GM19193 (cell line): ENCODE measurements around the gene KLF13.

Experiments used
- POLR2A ChIP-seq: IDR thresholded peaks from 4 replicates; pipeline ENCODE4 v1.6.1; 2011; ENCODE audit not compliant: insufficient read depth, insufficient read length; ENCODE audit errors: extremely low read depth

Gene KLF13

DNA sequence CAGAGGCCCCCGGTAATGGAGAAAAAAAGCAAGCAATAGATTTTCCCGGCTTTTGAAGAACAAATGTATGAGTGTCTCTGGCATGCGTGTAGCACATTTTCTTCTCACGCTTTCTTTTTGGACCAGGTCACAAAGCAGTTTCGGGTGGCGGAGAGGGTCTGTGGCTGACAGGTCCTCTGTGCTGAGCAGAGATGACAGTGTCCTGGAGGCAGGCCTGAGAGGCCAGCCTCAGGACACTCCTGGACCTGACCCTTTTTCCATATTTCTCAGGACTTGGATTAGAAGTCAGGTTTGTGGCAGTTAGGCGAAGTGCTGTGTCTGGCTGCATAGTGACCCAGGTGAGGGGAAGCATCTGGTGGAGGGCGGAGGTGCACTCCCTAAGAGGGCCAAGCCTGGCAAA, 52.9 kb downstream of the KLF13 start:
- no peak for TF ChIP-seq POLR2A

DNA sequence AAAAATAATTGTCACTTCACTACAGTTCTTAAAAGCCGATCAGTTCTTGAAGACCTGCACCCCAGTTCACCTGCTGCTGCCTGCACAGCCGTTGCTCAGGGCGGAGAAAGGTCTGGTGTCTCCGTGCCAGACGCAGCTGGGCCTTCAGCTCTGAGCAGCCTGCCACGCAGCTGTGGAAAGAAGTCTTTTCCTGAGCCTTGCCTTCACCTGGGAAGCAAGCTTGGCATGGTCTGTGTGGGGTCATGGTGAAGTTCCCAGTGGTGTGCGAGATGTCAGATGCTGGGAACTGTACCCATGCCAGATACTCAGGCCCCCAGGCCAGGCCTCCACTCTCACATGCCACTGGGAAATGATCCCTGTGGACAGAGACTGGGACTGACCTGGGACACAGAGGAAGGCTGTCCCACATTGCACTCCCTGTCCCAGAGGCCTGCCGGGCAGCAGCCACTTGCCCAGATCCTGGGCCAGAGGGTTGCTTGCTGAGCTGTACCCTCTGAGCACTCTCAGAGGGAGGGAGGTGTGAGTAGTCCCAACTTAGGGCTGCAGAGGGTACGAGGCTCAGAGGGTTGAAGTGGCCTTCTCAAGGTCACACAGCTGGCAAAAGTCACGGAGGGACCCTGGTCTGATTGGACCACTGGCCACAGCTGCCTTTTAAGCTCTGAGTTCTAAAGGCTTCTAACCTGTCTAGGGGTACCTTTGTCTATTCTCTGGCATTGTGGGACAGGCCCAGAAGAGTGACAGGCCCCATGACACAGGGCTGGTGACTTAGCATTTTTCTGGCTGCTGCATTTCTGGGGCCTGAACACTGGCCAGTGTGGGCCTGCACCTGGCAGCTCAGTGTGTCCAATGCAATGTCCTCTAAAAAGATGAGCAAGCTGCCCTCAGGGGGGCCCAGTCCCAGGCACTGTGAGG, 55.4 kb downstream of the KLF13 start:
- TF ChIP-seq POLR2A: no peak

DNA sequence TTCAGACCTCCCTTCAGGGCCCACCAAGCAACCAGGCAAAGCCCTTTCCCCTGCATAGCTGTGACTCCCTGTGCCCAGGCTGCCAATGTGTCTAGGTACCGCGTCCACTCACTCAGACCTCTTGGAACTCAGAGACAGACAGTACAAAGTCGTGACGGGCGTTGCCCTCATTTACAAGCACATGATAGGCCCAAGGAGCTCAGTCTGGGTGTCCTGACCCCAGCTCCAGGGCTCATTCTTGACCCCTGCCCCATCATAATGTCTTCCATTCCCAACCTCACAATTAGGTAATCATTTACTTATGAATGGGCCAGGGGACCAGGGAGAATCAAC, 56.0 kb downstream of the KLF13 start:
- no peak for TF ChIP-seq POLR2A

GRCh38 chr15:31383139-31383538, 56.5 kb downstream of the KLF13 start:
- no peak for TF ChIP-seq POLR2A

DNA sequence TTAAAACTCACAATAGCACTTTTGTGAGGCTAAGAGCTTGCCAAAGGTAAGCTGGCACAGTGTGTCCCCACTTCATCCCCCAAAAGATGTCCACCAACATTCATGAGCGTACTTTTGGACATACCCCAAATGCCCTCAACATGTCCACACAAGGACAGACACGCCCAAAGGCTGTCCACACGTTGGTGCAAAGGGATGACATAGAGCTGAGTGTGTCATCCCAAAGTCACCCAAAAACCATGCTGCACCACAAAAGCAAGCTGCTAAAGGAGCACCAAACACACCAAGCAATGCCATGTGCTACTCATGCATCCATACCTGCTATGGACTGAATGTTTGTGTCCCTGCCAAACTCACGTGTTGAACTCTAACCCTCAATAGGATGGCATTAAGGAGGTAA, 57.9 kb downstream of the KLF13 start:
- TF ChIP-seq POLR2A: no peak

GRCh38 chr15:31385736-31386135, 59.1 kb downstream of the KLF13 start:
- no peak for TF ChIP-seq POLR2A

DNA sequence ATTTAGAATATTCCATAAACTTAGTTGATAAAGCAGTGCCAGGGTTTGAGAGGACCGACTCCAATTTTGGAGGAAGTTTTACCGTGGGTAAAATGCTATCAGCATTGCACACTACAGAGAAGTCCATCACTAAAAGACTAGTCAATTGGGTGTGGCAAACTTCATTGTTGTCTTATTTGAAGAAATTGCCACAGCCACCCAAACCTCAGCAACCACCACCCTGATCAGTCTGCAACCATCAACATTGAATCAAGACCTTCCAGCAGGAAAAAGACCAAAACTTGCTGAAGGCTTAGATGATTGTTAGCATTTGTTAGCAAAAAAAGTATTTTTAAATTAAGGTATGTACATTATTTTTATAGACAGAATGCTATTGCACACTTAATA, 60.5 kb downstream of the KLF13 start:
- TF ChIP-seq POLR2A: no peak

- TF ChIP-seq POLR2A: no peak
Observed at GRCh38 chr15:31387479-31388118, 61.0 kb downstream of the KLF13 start.

DNA sequence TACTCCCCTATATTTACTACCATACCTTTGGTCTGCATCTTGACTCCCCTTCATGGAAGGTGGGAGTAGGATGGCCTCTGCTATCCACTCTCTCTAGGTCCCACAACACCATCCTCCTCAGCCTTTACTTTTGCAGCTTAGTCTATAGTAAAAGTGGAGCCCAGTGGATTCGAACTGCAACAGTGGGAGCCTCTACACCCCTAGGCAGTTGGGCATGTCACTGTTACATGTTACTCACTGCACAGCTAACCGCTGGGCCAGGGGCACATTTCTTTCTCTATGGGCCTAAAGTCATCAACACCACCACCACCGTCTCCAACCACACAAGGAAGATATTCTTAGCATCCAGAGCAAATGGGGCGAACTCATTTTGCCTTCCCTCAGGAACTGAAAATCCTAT, 62.9 kb downstream of the KLF13 start:
- no peak for TF ChIP-seq POLR2A

DNA sequence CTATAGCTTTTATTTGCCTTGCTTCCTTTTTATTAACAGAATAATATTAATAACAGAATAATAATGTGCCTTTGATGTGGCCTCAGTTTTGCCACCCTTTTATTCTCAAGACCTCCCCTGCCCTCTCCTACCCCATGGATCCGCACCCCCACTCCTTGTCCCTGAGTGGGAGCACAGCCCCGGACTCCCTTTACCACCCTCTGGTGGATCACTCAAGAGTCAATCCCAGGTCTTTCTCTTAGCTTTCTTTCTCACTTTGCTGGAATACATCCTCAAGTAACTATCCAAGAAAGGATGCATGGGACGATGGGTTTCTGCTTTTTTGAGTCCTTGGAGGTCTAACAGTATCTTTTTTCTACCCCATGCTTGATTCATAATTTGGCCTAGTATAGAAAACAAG, 63.4 kb downstream of the KLF13 start:
- no peak for TF ChIP-seq POLR2A

DNA sequence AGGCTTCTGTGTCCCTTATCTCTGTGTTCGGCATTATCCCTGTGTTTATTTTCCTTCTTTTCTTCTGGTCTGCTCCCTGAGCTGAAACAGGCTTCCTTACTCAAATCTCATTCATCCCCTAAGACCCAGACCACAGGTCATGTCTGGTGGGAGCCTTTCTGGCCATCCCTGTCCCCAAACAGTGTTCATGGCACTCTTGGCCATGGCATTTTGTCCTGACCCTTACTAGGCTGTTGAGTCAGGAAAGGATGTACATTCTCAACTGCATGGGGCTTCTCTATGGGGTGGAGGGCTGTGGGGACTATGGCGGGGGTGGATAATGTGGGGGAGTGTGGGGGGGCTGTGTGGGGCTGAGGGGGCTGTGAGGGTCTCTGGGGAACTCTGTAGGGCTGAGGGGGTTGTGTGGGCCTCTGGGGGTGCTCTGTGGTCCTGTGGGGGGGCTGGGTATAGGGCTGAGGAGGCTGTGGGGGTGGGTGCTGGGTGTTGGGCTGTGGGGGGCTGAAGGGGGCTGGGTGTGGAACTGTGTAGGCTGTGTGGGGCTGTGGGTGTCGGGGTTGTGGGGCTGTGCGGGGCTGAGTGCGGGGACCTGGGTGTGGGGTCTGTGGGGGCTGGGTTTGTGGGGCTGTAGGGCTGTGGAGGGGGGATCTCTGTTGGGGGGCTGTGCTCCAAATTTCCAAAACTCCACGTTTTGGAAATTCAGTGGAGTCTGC, 64.3 kb downstream of the KLF13 start:
- no peak for TF ChIP-seq POLR2A

DNA sequence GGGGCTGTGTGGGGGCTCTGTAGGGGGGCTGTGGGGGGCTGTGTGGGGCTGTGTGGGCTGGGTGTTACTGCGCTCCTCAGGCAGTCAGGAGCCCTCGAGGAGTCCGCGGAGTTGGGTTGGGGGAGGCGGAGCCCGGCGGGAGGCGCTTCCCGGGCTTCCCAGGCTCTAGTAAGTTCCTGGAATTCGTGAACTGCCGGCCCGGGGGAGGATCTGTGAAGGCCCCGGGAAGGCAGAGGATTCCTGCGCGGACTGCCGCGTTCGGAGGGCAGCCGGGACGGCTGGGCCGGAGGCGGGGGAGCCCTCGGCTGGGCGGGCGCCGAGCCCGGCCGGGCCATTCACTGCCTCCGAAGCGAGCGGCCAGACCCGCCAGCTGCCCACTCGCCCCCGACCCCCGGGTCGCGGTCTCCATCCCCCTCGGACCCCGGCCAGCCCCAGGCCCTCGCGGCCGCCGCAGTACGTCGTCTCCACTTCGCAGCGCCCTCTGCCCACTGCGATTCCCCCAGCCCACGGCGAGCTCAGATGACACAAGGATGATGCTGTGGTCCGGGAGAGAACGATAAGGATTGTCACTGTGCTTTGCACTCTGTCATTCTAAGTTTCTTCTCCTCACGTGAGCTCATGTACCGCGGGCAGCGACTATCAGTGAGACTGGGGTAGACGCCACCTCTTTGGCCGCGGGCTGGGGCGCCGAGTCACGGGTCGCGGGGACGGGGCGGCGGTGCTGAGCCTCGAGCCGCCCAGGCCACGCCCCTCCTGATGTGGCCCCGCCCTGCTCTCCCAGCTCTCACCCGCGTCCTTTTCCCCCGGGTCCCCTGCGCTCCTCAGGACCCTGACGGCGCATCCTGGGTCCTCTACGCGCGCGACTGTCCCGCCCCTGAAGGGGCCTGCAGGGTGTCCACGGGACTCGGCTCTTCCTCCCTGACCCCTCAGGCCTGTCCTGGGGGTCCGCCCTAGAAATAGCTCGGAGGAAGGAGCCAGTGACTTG, 65.3 kb downstream of the KLF13 start:
- TF ChIP-seq POLR2A: no peak

DNA sequence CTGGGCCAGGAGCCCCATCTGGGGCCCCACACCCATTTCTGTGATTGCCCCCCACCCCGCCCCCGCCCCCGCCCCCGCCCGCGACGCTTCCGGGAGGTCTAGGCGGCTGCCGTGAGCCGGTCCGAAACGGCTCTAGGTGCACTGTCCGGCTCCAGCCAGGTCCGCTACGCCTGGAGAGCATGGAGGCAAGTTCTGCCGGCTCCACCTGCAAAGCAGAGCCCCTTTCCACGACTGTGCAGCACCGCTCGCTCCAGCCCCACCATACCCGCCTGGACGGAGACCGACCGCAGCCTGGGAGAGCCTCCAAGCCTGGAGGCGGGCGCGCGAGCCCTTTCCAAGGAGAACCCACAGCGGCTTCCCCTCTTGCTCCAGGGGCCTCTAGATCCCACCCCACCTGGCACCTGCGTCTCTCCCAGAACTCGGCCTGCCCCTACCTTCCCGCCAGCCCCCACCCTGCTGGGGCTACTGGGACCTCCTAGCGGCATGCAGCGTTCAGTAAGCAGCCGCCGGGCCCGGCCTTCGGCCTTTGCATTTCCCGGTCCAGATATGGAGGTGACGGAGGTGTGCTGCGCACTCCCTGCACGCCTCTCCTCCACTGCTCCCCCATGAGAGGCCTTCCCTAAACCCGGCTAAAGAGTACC, 66.2 kb downstream of the KLF13 start:
- TF ChIP-seq POLR2A: no peak

DNA sequence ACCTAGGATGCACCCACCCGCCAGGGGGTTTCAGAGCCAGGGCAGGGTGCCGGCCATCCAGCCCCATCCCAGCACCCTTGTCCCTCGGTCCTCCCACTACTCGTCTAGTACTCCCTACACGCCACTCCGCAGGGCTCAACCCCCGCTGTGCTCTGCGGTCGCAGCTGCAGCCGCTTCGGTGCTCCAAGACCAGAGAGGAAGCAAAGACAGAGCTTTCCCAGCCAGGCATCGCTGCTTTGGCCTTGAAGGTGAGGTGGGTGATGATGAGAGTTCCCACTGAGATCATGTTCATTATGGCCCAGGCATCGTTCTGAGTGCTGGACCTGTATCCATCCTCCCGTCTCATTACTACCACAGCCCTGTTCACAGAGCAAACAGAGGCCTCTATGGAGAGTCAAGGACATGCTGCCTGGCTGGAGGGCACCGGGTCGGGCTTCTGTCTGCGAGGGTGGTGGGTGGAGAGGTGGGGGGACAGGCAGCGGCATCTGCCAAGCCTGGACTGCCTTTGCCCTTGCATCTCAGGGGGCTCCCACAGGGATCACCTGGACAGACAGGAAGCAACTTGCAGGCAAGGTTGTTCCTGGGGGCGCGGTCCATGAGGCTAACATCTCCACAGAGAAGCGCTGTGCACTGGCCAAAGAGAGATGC, 66.9 kb downstream of the KLF13 start:
- TF ChIP-seq POLR2A: no peak

DNA sequence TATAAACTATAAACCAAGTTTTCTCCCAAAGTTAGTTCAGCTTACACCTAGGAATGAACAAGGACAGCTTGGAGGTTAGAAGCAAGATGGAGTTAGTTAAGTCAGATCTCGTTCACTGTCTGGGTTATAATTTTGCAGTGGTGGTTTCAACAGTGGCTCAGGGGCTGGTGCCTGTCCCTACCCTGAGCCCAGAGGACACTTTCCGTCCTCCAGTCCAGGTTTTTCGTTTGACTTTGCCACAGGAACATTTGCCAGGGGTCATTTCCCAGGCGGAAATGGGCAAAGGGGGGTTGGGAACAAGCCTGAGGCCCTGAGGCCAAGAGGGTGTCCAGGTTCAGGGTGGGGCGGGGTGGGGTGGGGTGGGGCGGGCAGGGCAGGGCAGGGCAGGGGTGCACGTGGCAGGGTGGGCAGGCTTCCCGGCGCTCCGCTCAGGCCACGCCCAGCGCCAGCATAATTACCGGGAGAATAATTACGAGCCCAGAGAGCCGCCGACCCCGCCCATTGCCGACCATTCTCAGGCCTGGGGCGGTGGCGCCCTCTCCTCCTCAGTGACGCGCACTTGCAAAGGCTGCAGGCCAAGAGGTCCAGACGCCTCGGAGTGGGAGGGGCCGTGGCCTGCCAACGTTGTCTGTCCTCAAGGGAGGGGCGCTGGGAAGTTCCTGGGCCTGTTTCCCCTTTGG, 70.4 kb downstream of the KLF13 start:
- TF ChIP-seq POLR2A: no peak
